OCI-LY3 (cell line): ENCODE measurements around the gene SPECC1L.

ENCODE experiments used
- CTCF ChIP-seq: fragments of 200-600, 300-600 bp; sonication (generic); IDR thresholded peaks from 2 replicates; pipeline ENCODE4 v1.5.1; 2014; ENCODE audit warnings: antibody characterized with exemption, low read length, low read depth
- EZH2phosphoT487 ChIP-seq: fragments of 200-600 bp; shearing (Covaris generic); IDR thresholded peaks from 2 replicates; pipeline ENCODE4 v1.6.1; 2018; ENCODE audit warnings: antibody characterized with exemption, mixed run types, low read depth

GRCh38 chr22:24376586-24376985 lies 106.0 kb downstream of the SPECC1L start:
- TF ChIP-seq CTCF (no peak), EZH2phosphoT487 (no peak)
